GM18505 (cell line): ENCODE data around the gene FRRS1.
"Not testable (repeated sequence)": the region's sequence is repeated elsewhere in the genome, so short reads cannot be mapped to it uniquely, and the experiment has no call there.

Experiments used
- ATAC-seq: cut with Tn5 transposase; IDR thresholded peaks from one replicate; pipeline ENCODE4 v1.9.1; 2021; ENCODE audit not compliant: unreplicated experiment
- POLR2A ChIP-seq: IDR thresholded peaks from 4 replicates; pipeline ENCODE4 v1.6.1; 2011; ENCODE audit warnings: borderline replicate concordance; ENCODE audit not compliant: insufficient read depth, insufficient read length; ENCODE audit errors: extremely low read depth

The FRRS1 gene

GRCh38 chr1:99766378-99766800 is at the start of gene FRRS1:
Gene FRRS1 (minus strand): TSS chr1:99766635. CDS start chr1:99748768, 17,867 bp downstream.
- peak; percentile 69 for TF ChIP-seq POLR2A
- peak; percentile 90 for ATAC-seq

GRCh38 chr1:99814373-99814900 is 48.0 kb upstream of the FRRS1 start:
- no peak for TF ChIP-seq POLR2A
- no peak for ATAC-seq

GRCh38 chr1:99811747-99812146 is 45.3 kb upstream of the FRRS1 start:
- TF ChIP-seq POLR2A: no peak
- ATAC-seq: no peak

- no peak for TF ChIP-seq POLR2A
- ATAC-seq: no peak
These were observed 44.6 kb upstream of the FRRS1 start for GRCh38 chr1:99811075-99811474.

- peak; percentile 83 for ATAC-seq
- no peak for TF ChIP-seq POLR2A
These were observed 42.1 kb upstream of the FRRS1 start for GRCh38 chr1:99808391-99809115.

GRCh38 chr1:99806882-99807281 is 40.4 kb upstream of the FRRS1 start:
- no peak for ATAC-seq
- TF ChIP-seq POLR2A: no peak

GRCh38 chr1:99801584-99801983 is 35.1 kb upstream of the FRRS1 start:
- no peak for ATAC-seq
- TF ChIP-seq POLR2A: no peak

- ATAC-seq: not testable (repeated sequence)
These were observed 27.4 kb upstream of the FRRS1 start for GRCh38 chr1:99793861-99794260.

GRCh38 chr1:99789715-99790114 is 23.3 kb upstream of the FRRS1 start:
- TF ChIP-seq POLR2A: no peak
- ATAC-seq: no peak

- no peak for TF ChIP-seq POLR2A
- ATAC-seq: no peak
These were observed 22.5 kb upstream of the FRRS1 start for GRCh38 chr1:99788896-99789295.

- TF ChIP-seq POLR2A: no peak
- peak; percentile 74 for ATAC-seq
These were observed 20.5 kb upstream of the FRRS1 start for GRCh38 chr1:99786751-99787501.

GRCh38 chr1:99784809-99785255 is 18.4 kb upstream of the FRRS1 start:
- TF ChIP-seq POLR2A: no peak
- ATAC-seq: no peak

- ATAC-seq: no peak
- no peak for TF ChIP-seq POLR2A
These were observed 17.7 kb upstream of the FRRS1 start for GRCh38 chr1:99784143-99784542.

GRCh38 chr1:99782920-99783319 is 16.5 kb upstream of the FRRS1 start:
- TF ChIP-seq POLR2A: no peak
- no peak for ATAC-seq
